Uterus (tissue), 4 donors: ENCODE data around the gene EFEMP1. TPM values are rescaled to one million over a fixed set of nuclear protein-coding genes. Genes with fewer than 3 reads are reported as not detected.
A peak's percentile ranks its signal among the peaks of the same experiment; 100 is the strongest.

Experiments
- DNase-seq, 2 donors: peaks; one replicate each; pipeline ENCODE4 v3.0.0-alpha.2; 2019 to 2020
- H3K27ac ChIP-seq, 2 donors: fragments of 200-600 bp; sonication (generic); 1 replicate in 1 of 2; 2 replicates in 1 of 2; pipeline ENCODE4 v1.5.1; 2016 to 2018
- H3K27me3 ChIP-seq, 2 donors: fragments of 200-600 bp; sonication (generic); one replicate each; pipeline ENCODE4 v1.5.1; 2018 to 2019; ENCODE audit warnings: control low read depth in 1 of 2
- H3K36me3 ChIP-seq, 2 donors: fragments of 200-600 bp; sonication (generic); one replicate each; pipeline ENCODE4 v1.5.1; 2019; ENCODE audit warnings: control low read depth in 1 of 2
- H3K4me1 ChIP-seq, 2 donors: fragments of 200-600 bp; sonication (generic); one replicate each; pipeline ENCODE4 v1.5.1; 2018 to 2019; ENCODE audit warnings: control low read depth in 1 of 2
- H3K4me3 ChIP-seq, 2 donors: fragments of 200-600 bp; sonication (generic); 1 replicate in 1 of 2; 2 replicates in 1 of 2; pipeline ENCODE4 v1.5.1; 2018 to 2019; ENCODE audit warnings: mild to moderate bottlenecking in 1 of 2
- H3K9me3 ChIP-seq, 2 donors: fragments of 200-600 bp; sonication (generic); one replicate each; pipeline ENCODE4 v1.5.1; 2019; ENCODE audit warnings: control low read depth in 1 of 2
- CTCF ChIP-seq, 4 experiments: fragments of 200-600 bp in 2 of 4; fragments of 450-650 bp in 2 of 4; sonication (generic) in 2 of 4; IDR thresholded peaks; one replicate each; pipeline ENCODE4 v1.5.1; 2016 to 2019; ENCODE audit warnings: antibody characterized with exemption in 4 of 4, mild to moderate bottlenecking in 2 of 4, moderate library complexity in 1 of 4
- POLR2A ChIP-seq, 2 donors: fragments of 450-650 bp; IDR thresholded peaks; one replicate each; pipeline ENCODE4 v1.6.1; 2016; ENCODE audit warnings: antibody characterized with exemption in 2 of 2, mild to moderate bottlenecking in 1 of 2, moderate library complexity in 1 of 2
- intact Hi-C: fragments of 100-400 bp; cut with DNase I; formaldehyde crosslinking; loops from one replicate; pipeline ENCODE4 v1.15.1; 2023; ENCODE audit warnings: low total_unique reads
- total RNA-seq, 4 donors: library from RNA; depleted of rRNA in 3 of 4; stranded (reverse); fragments of >200 nt in 3 of 4; gene quantifications; one replicate each; pipeline versions ENCODE4 v1.1.0 to v1.2.4, GENCODE V29; 2014 to 2023
- donor health status: DM: yes; HTN: yes; CAD: no.

EFEMP1 gene
- total RNA-seq, 4 donors from 2014 or later = 57.0 to 513 (median 250) TPM

GRCh38 chr2:55887351-55887750 lies 36.2 kb downstream of the EFEMP1 start:
- Histone ChIP-seq H3K4me1 (peaks cover 0 to 5% of the 10 kb centered on the region in 2 donors), H3K4me3 (no peak overlapping the region), H3K36me3 (no peaks in the 10 kb centered on the region), H3K27ac (peak overlapping the region; percentile 70 to 71), H3K27me3 (no peaks in the 10 kb centered on the region), H3K9me3 (no peaks in the 10 kb centered on the region)
- TF ChIP-seq CTCF (IDR thresholded peaks at IDR 0.05) (no peak), POLR2A (IDR thresholded peaks at IDR 0.05) (no peak)
- intact Hi-C loops = no loop called here
- no peak for DNase-seq

- Histone ChIP-seq H3K9me3 (no peaks in the 10 kb centered on the region), H3K4me3 (no peak overlapping the region), H3K27ac (peak overlapping the region; percentile 70 to 71), H3K27me3 (no peaks in the 10 kb centered on the region), H3K4me1 (peaks cover 0 to 5% of the 10 kb centered on the region in 2 donors), H3K36me3 (no peaks in the 10 kb centered on the region)
- intact Hi-C loops = no loop called here
- TF ChIP-seq CTCF (IDR thresholded peaks at IDR 0.05) = no peak
- TF ChIP-seq POLR2A (IDR thresholded peaks at IDR 0.05) = no peak
- DNase-seq = no peak
Observed at GRCh38 chr2:55885944-55886281, 37.7 kb downstream of the EFEMP1 start.

- H3K9me3 ChIP-seq = no peaks in the 10 kb centered on the region
- peak overlapping the region; percentile 71 to 77 for H3K27ac ChIP-seq
- no peaks in the 10 kb centered on the region for H3K27me3 ChIP-seq
- H3K4me3 ChIP-seq = no peak overlapping the region
- intact Hi-C loops = no loop called here
- no peak for TF ChIP-seq POLR2A (IDR thresholded peaks at IDR 0.05)
- no peak for TF ChIP-seq CTCF (IDR thresholded peaks at IDR 0.05)
- DNase-seq = peak in 1 of 2 donors; percentile 56
- H3K4me1 ChIP-seq = peaks cover 0 to 5% of the 10 kb centered on the region in 2 donors
- no peaks in the 10 kb centered on the region for H3K36me3 ChIP-seq
Observed at GRCh38 chr2:55885127-55885943, 38.2 kb downstream of the EFEMP1 start.

- DNase-seq = no peak
- intact Hi-C loops = no loop called here
- TF ChIP-seq POLR2A (IDR thresholded peaks at IDR 0.05) (no peak), CTCF (IDR thresholded peaks at IDR 0.05) (no peak)
- H3K9me3 ChIP-seq = no peaks in the 10 kb centered on the region
- peaks cover 0 to 5% of the 10 kb centered on the region in 2 donors for H3K4me1 ChIP-seq
- no peaks in the 10 kb centered on the region for H3K36me3 ChIP-seq
- no peak overlapping the region for H3K4me3 ChIP-seq
- no peaks in the 10 kb centered on the region for H3K27me3 ChIP-seq
- peak overlapping the region; percentile 59 to 71 for H3K27ac ChIP-seq
Observed at GRCh38 chr2:55883829-55884228, 39.8 kb downstream of the EFEMP1 start.

- H3K27ac ChIP-seq = peak overlapping the region; percentile 59 to 71
- intact Hi-C loops = no loop called here
- no peak for TF ChIP-seq CTCF (IDR thresholded peaks at IDR 0.05)
- TF ChIP-seq POLR2A (IDR thresholded peaks at IDR 0.05) = no peak
- H3K36me3 ChIP-seq = no peaks in the 10 kb centered on the region
- peak; percentile 60 to 64 for DNase-seq
- H3K9me3 ChIP-seq = no peaks in the 10 kb centered on the region
- H3K4me1 ChIP-seq = peaks cover 0 to 5% of the 10 kb centered on the region in 2 donors
- no peaks in the 10 kb centered on the region for H3K27me3 ChIP-seq
- H3K4me3 ChIP-seq = no peak overlapping the region
Observed at GRCh38 chr2:55883357-55883756, 40.2 kb downstream of the EFEMP1 start.
